NB4 (cell line): ENCODE data around the gene ULK3.

ENCODE experiments used
- DNase-seq: peaks from one replicate; pipeline ENCODE4 v3.0.0; 2010; ENCODE audit warnings: low read depth
- H3K4me3 ChIP-seq: one replicate; pipeline ENCODE4 v1.5.1; 2011; ENCODE audit warnings: mild to moderate bottlenecking, low read depth, low read length, moderate library complexity
- MYC ChIP-seq: IDR thresholded peaks from 2 replicates; pipeline ENCODE4 v1.6.1; 2011; ENCODE audit warnings: low read depth, low read length
- POLR2A ChIP-seq: IDR thresholded peaks from 2 replicates; pipeline ENCODE4 v1.6.1; 2011; ENCODE audit warnings: mild to moderate bottlenecking; ENCODE audit not compliant: insufficient read length; ENCODE audit errors: extremely low read depth
- TF ChIP-seq, protein P1 (sequence below): IDR thresholded peaks from 2 replicates; pipeline ENCODE4 v1.6.1; 2011; ENCODE audit warnings: low read depth, low read length
- TF ChIP-seq, protein P2 (sequence below): IDR thresholded peaks from one replicate; pipeline ENCODE4 v1.5.1; 2012; ENCODE audit warnings: low read depth, low read length

The ULK3 gene

GRCh38 chr15:74821091-74821789 is 21.7 kb downstream of the ULK3 start:
- DNase-seq = peak; percentile 74
- no peak overlapping the region for H3K4me3 ChIP-seq

DNA sequence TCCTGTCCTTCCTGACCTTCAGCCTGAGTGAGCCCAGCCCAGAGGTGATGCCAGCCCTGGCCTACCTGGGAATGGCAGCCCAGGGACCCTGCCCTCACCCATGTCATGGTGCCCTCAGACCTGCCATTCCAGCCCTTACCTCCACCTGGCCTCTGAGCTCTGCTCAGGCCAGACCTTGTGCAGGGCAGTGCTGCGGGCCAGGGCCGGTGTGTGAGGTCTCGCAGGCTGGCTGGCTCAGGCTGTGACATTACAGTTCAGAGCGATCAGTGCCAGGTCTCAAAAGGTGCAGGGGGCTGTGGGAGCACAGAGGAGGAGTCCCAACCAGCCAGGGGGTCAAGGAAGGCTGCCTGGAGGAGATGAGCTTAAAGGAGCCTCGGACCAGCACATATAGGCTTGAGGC is 22.9 kb downstream of the ULK3 start:
- no peak for TF ChIP-seq MYC
- TF ChIP-seq, protein P1, sequence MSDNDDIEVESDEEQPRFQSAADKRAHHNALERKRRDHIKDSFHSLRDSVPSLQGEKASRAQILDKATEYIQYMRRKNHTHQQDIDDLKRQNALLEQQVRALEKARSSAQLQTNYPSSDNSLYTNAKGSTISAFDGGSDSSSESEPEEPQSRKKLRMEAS = no peak
- TF ChIP-seq POLR2A = no peak
- TF ChIP-seq, protein P2, sequence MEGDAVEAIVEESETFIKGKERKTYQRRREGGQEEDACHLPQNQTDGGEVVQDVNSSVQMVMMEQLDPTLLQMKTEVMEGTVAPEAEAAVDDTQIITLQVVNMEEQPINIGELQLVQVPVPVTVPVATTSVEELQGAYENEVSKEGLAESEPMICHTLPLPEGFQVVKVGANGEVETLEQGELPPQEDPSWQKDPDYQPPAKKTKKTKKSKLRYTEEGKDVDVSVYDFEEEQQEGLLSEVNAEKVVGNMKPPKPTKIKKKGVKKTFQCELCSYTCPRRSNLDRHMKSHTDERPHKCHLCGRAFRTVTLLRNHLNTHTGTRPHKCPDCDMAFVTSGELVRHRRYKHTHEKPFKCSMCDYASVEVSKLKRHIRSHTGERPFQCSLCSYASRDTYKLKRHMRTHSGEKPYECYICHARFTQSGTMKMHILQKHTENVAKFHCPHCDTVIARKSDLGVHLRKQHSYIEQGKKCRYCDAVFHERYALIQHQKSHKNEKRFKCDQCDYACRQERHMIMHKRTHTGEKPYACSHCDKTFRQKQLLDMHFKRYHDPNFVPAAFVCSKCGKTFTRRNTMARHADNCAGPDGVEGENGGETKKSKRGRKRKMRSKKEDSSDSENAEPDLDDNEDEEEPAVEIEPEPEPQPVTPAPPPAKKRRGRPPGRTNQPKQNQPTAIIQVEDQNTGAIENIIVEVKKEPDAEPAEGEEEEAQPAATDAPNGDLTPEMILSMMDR = no peak
- H3K4me3 ChIP-seq = no peak overlapping the region
- no peak for DNase-seq

More at GRCh38 chr15:74821091-74821789, 21.7 kb downstream of the ULK3 start:
- TF ChIP-seq, protein P1 = no peak

- TF ChIP-seq POLR2A = no peak
- no peak for DNase-seq
- no peak overlapping the region for H3K4me3 ChIP-seq
These were observed 25.6 kb downstream of the ULK3 start for GRCh38 chr15:74817370-74817737.

DNA sequence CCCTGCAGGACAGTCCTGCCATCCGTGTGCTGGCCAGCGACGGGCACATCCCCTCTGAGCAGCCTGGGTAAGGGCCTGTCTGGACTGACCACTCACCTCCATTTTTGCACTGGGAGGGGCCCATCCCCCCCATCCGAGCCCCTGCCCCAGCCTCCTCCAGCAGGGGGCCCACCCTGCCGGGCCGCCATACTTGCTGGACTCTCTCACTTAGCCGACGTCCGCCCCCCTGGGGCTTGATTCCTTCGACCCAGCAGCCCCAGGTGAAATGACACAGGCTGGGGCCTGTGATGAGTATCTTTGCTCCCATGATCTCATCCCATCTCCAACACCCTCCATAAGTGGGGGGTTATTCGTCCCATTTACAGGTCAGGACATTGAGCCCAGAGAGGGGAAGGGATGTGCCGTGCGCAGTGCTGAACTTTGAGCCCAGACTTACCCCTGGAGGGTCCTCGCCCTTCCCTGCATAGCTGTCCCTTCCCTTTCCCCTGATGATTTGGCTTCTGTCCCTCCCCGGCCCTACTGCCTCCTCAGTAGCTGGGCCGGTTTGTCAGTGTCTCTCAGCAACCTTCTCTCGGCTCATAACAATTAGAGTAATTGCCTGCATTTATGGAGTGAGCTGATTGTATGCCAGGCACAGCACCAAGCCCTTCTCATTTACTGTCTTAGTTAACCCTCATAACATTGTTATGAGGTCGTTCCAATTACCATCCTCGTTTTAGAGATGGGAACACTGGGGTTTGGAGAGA is 26.2 kb downstream of the ULK3 start:
- TF ChIP-seq POLR2A (no peak), MYC (no peak)
- TF ChIP-seq, protein P1 = no peak
- TF ChIP-seq, protein P2 = no peak
- H3K4me3 ChIP-seq = no peak overlapping the region
- no peak for DNase-seq

- no peak for DNase-seq
- H3K4me3 ChIP-seq = no peak overlapping the region
- TF ChIP-seq, protein P2 = no peak
- TF ChIP-seq MYC (no peak), POLR2A (no peak)
- TF ChIP-seq, protein P1 = no peak
These were observed 27.0 kb downstream of the ULK3 start for GRCh38 chr15:74815961-74816360.

DNA sequence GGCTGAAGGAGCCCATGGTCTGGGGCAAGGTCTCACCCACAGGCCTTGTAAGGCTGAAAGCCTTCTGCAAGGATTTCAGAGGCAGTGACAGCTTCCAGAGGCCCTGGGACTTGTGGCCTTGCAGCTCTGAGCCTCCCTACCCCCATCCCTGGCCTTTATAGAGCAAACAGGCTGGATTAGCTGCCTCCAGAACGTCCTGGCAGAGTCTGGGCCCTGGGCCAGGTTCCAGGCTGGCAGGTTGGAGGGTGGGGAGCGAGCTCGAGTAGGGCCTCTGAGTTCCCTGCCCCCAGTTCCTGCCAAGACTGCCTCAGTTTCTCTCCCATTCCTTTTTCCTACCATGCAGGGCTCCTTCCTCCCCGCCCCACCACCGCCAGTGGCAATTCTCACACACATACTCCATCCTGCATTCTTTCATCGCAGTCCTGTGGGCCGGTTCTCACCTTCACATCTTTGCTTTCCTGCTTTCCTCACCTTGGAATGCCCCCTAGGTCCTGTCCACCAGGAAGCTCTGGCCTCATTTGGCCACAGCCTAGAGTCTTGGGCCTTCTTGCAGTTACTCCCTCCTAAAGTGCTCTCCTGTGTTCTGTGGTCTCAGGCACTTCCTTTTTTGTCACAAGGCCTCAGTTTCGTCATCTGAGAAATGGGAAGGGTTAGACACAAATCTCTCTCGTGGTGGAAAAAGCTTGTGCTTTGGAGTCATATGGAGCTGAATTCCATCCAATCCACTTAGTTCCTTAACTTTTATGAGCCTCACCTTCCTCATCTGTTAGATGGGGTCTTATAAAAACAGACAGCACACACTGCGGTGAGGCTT is 27.6 kb downstream of the ULK3 start:
- DNase-seq = peak; percentile 47
- no peak for TF ChIP-seq MYC
- TF ChIP-seq POLR2A = no peak
- TF ChIP-seq, protein P1 = no peak
- TF ChIP-seq, protein P2 = no peak
- H3K4me3 ChIP-seq = no peak overlapping the region
